Keratinocyte (primary cell): ENCODE measurements around the gene NUMB.

Experiments
- CTCF ChIP-seq, 3 experiments: IDR thresholded peaks in 1 of 3; conservative IDR thresholded peaks in 1 of 3; optimal IDR thresholded peaks in 1 of 3; 2 replicates in 2 of 3; 3 replicates in 1 of 3; pipeline versions ENCODE3 to v1.5.1; 2011; ENCODE audit warnings: low read length in 3 of 3, mild to moderate bottlenecking in 3 of 3, moderate library complexity in 2 of 3, control low read depth in 1 of 3, inconsistent platforms in 1 of 3; ENCODE audit not compliant: insufficient read depth in 2 of 3; ENCODE audit errors: extremely low read depth in 1 of 3
- EZH2 ChIP-seq: IDR thresholded peaks from one replicate; pipeline ENCODE4 v1.6.1; 2012; ENCODE audit warnings: inconsistent platforms, mild to moderate bottlenecking, low read length, moderate library complexity

GRCh38 chr14:73244541-73245290 lies 213.6 kb downstream of the NUMB start:
- TF ChIP-seq EZH2: no peak
- TF ChIP-seq CTCF (optimal IDR thresholded peaks at IDR 0.05 in 1 of 3, IDR thresholded peaks at IDR 0.05 in 1 of 3, conservative IDR thresholded peaks at IDR 0.05 in 1 of 3; ENCODE audit: extremely low read depth in 1 of 3, insufficient read depth in 2 of 3, low read length in 3 of 3): no peak
